Measurements from ENCODE around the gene ASAP2. TPM values are rescaled to one million over a fixed set of nuclear protein-coding genes. Genes with fewer than 3 reads are reported as not detected.

Gene ASAP2
- total and polyA plus RNA-seq, 9 of the 15 experiments (the other 6 are each of a cell fraction or from before 2014, with no cell fraction given) = 0.06 to 4.3 (median 3.1) TPM

GRCh38 chr2:9313443-9313842 lies 106.8 kb downstream of the ASAP2 start (continued):
- TF ChIP-seq, protein P1, sequence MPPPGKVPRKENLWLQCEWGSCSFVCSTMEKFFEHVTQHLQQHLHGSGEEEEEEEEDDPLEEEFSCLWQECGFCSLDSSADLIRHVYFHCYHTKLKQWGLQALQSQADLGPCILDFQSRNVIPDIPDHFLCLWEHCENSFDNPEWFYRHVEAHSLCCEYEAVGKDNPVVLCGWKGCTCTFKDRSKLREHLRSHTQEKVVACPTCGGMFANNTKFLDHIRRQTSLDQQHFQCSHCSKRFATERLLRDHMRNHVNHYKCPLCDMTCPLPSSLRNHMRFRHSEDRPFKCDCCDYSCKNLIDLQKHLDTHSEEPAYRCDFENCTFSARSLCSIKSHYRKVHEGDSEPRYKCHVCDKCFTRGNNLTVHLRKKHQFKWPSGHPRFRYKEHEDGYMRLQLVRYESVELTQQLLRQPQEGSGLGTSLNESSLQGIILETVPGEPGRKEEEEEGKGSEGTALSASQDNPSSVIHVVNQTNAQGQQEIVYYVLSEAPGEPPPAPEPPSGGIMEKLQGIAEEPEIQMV (tag; conservative IDR thresholded peaks at IDR 0.05; ENCODE audit: low read depth) = no peak
- TF ChIP-seq SMAD2 (IDR thresholded peaks at IDR 0.05; ENCODE audit: low read depth, low read length) = no peak
- no peak for TF ChIP-seq EHMT2 (IDR thresholded peaks at IDR 0.05)
- TF ChIP-seq SAFB (IDR thresholded peaks at IDR 0.05; ENCODE audit: borderline replicate concordance, low read depth, low read length) = no peak
- TF ChIP-seq ZNF384 (IDR thresholded peaks at IDR 0.05; ENCODE audit: low read depth, low read length) = no peak
- no peak for TF ChIP-seq ZKSCAN1 (IDR thresholded peaks at IDR 0.05; ENCODE audit: low read depth, low read length)
- TF ChIP-seq, protein P2, sequence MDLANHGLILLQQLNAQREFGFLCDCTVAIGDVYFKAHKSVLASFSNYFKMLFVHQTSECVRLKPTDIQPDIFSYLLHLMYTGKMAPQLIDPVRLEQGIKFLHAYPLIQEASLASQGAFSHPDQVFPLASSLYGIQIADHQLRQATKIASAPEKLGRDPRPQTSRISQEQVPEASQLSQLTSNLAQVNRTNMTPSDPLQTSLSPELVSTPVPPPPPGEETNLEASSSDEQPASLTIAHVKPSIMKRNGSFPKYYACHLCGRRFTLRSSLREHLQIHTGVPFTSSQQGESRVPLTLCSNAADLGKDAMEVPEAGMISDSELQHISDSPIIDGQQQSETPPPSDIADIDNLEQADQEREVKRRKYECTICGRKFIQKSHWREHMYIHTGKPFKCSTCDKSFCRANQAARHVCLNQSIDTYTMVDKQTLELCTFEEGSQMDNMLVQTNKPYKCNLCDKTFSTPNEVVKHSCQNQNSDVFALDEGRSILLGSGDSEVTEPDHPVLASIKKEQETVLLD (IDR thresholded peaks at IDR 0.05) = no peak
- TF ChIP-seq LEF1 (IDR thresholded peaks at IDR 0.05) = no peak; the same call in 1 of the 2 replicates
- no peak for TF ChIP-seq ZNF584 (CRISPR knock-in tag; IDR thresholded peaks at IDR 0.05; ENCODE audit: low read depth)
- TF ChIP-seq PHB (CRISPR knock-in tag; IDR thresholded peaks at IDR 0.05) = no peak
- no peak; the same call in 1 of the 2 replicates for TF ChIP-seq MTA2 (IDR thresholded peaks at IDR 0.05; ENCODE audit: low read depth)
- TF ChIP-seq L3MBTL2 (IDR thresholded peaks at IDR 0.05) = no peak
- TF ChIP-seq, protein P3, sequence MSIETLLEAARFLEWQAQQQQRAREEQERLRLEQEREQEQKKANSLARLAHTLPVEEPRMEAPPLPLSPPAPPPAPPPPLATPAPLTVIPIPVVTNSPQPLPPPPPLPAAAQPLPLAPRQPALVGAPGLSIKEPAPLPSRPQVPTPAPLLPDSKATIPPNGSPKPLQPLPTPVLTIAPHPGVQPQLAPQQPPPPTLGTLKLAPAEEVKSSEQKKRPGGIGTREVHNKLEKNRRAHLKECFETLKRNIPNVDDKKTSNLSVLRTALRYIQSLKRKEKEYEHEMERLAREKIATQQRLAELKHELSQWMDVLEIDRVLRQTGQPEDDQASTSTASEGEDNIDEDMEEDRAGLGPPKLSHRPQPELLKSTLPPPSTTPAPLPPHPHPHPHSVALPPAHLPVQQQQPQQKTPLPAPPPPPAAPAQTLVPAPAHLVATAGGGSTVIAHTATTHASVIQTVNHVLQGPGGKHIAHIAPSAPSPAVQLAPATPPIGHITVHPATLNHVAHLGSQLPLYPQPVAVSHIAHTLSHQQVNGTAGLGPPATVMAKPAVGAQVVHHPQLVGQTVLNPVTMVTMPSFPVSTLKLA (conservative IDR thresholded peaks at IDR 0.05) = 0 out of 4 replicates have a peak, but pooled peaks of 1 of the 2 experiments have one; percentile 22
- no peak for TF ChIP-seq STAT5B (CRISPR knock-in tag; IDR thresholded peaks at IDR 0.05)
- no peak for TF ChIP-seq PATZ1 (CRISPR knock-in tag; IDR thresholded peaks at IDR 0.05; ENCODE audit: borderline replicate concordance)
- TF ChIP-seq EWSR1 (IDR thresholded peaks at IDR 0.05; ENCODE audit: borderline replicate concordance, low read depth, partially characterized antibody) = no peak
- no peak for TF ChIP-seq ZNF766 (CRISPR knock-in tag; conservative IDR thresholded peaks at IDR 0.05)
- TF ChIP-seq ZNF134 (CRISPR knock-in tag; conservative IDR thresholded peaks at IDR 0.05) = no peak
- no peak for TF ChIP-seq ZNF311 (CRISPR knock-in tag; IDR thresholded peaks at IDR 0.05)
- no peak for TF ChIP-seq ZNF57 (CRISPR knock-in tag; IDR thresholded peaks at IDR 0.05)
- TF ChIP-seq VEZF1 (CRISPR knock-in tag; IDR thresholded peaks at IDR 0.05) = peak; percentile 44
- no peak for TF ChIP-seq CCNT2 (IDR thresholded peaks at IDR 0.05; ENCODE audit: borderline replicate concordance, extremely low read depth, insufficient read length, low read depth, low read length)
- no peak for TF ChIP-seq SETDB1 (IDR thresholded peaks at IDR 0.05; ENCODE audit: low read length)
